Stimulated activated CD8-positive, alpha-beta memory T cell treated with anti-CD3 and anti-CD28 coated beads, Interleukin-12 subunit alpha, Interleukin-12 subunit beta, amount 100 ng/mL, for 1 hour (primary cell): ENCODE results near the gene UROC1.

Source experiments
- DNase-seq: peaks from one replicate; pipeline ENCODE4 v3.0.0-alpha.2; 2020; ENCODE audit warnings: low read depth

UROC1 gene

DNA sequence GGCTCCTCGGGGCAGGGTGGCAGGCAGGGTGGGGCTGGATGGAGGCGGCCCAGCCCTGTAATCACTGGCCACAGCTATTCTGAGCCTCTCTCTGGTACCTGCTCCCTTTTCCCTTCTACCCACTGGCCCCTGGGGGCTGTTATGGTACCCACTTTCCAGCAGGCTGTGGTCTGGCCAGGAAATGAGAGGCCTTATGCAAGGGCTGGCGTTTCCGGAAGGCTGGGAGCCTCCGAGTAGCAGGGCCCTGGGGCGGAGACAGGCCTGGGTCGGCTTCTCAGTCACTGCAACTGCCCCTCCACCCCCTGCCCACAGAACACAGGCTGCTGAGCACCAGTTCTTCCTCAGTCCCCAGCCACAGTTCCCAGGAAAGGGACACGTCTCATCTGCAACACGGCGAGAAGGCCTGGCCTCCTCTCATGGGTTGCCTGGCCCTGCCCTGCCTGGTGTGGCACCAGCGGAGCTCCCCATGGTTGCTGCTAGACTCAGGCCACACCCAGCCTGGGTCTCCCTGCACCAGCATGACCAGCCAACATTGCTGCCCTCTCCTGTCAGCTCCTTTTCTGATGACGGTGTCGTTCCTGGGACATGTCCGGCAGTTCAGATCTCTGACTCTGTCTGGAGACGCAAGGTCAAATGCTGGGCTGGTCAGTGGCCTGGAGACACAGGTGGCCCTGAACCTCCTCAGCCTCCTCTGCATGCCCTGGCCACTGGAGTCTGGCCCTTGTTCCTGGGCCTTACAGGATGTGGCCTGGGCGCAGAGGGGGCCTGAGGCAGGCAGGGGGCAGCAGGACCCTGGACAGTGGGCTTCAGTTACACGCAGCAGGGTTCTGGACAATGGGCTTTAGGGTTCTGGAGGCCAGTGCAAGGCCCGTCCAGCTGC is 12.8 kb upstream of the UROC1 start:
- no peak for DNase-seq

DNA sequence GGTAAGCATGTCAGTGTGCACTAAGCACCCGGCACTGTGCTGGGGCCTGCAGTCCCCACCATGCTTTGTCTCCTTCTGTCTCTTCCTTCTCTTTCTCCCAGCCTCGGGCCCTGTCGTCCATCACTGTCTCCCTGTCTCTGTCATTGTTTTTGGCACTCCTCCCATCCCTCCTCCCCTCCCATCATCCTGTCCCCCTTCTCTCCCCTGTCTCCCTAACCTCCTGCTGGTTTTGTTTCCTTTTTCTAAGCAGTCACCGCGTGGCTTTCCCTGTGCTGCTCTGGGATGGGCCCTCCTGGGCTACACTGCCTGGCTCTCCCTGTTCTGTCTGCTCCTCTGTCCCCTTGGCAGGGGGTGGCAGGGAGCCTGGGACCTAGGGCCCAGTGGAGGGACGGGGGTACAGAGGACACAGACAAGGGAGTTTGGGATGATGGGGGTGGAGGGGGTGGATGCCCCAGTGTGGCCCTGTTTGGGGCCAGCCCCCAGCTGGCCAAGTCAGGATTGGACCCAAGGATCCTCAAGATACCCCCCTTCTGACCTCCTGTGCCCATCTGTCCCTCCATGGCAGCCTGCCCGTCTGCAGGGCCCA is 12.1 kb upstream of the UROC1 start:
- DNase-seq, result no peak

DNA sequence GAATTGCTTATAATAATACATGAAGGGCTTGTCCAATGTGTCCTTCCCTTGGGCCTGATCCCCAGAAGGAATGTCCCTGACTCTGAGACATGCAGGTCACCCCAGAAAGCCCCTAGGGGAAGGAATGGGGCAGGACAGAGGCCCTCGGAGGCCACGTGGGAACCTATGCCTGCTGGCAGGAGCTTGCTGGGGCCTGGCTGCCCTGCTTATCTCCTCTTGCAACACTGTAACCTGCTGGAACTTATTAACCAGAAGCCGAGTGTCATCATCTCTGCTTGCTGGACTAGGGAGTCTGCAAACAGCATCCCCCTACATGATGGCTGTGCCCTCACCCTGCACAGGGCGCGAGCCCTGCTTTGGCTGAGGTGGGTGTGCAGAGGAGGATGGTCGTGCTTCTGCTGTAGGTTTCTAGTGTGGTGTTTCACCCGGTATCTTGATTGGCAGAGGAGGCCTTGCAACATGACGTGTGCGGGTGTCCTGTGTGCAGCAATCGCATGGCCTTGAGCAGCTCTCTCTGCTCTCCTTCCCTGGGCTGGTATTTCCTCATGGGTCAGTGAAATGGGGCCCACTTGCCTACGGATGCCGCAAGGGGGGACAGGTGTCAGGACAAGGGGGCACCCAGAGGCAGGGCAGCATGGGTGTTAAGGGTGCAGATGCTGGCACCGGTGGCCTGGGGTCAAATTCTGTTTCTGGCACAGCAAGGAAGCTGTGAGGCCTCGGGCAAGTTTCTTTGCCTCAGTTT is 11.4 kb upstream of the UROC1 start:
- no peak for DNase-seq

DNA sequence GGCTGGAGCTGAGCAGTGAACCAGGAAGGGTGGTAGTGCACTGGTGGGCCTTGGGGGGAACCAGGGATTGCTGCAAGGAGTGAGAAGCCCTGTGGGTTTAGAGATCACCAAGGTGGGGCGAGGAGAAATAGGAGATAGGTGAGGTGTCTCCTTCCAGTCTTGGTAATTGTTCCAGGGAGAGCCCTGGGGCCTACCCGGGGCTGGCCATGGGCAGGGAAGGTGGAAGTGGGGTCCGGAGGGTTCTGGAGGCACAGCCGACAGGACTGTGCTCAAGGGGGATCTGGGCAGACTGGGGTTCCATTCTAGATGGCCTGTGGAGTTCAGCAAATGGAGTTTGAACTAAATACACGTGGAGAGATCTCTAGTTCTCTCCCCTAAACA is 10.8 kb upstream of the UROC1 start:
- no peak for DNase-seq

DNA sequence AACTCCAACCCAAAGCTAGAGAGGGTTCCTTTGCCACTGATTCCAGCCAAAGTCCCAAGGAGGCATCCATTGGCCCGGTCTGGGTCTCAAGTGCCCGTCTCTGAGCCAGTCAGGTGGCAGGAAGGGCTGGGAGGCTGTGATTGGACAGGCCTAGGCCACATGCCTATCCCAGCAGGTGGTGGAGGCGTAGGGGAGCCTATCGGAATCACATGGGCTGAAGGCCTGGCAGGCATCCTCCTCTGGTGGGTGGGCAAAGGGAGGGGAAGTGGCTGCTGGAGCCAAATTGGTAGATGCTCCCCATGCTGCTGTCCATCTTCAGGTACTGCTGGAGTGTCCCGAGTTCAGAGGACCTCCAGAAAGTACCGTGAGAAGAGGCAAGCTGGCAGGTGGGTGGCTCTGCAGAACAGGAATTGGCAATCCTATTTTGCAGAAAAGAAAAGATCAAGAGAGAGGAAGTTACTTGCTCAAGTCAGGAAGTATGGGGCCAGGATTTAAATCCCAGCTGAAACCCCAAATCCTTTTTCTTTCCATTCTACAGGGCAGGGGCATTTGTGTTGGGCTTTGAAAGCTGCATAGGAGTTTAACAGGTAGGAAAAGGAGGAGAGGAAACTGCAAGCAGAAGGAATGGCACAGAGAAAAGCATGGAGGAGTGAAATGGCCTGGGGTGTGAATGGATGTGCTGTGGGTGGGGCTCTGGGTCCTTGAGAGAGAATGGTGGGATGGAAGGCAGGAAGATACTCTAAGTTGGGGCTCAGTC is 10.1 kb upstream of the UROC1 start:
- no peak for DNase-seq

DNA sequence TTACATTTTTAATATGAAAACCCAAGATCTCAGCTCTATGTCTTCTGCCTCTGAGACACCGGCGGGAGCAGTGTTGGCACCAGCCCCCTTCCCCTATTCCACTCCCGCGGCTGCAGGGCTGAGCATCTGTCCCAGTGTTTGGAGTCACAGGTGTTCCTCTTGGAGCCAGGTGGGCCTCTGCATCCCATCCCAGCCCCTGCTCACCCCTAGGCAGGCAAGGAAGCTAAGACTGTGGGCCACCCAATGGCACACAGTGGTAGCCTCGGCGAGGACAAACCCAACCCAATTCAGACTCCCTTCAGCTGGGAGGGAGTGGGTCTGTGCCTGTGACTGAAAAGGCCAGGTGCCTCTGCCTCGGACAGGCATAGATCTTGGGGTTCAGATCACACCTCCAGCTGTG is 9.4 kb upstream of the UROC1 start:
- no peak for DNase-seq

DNA sequence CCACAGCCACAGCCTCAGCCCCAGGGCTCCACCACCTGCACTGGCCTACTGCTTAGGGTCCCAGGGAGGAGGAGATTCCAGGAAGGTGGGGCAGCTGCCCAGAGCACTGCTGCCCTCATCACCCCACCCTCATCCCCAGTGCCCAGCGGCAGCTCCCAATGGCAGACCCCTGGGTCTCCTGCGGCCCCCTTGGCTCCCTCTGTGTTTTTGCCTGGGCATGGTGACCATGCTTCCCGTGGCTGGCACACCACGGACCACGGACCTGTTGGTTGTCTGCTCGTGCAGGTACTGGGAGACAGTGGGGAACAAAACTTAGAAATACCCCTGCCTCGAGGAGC is 9.1 kb upstream of the UROC1 start:
- DNase-seq, result no peak

DNA sequence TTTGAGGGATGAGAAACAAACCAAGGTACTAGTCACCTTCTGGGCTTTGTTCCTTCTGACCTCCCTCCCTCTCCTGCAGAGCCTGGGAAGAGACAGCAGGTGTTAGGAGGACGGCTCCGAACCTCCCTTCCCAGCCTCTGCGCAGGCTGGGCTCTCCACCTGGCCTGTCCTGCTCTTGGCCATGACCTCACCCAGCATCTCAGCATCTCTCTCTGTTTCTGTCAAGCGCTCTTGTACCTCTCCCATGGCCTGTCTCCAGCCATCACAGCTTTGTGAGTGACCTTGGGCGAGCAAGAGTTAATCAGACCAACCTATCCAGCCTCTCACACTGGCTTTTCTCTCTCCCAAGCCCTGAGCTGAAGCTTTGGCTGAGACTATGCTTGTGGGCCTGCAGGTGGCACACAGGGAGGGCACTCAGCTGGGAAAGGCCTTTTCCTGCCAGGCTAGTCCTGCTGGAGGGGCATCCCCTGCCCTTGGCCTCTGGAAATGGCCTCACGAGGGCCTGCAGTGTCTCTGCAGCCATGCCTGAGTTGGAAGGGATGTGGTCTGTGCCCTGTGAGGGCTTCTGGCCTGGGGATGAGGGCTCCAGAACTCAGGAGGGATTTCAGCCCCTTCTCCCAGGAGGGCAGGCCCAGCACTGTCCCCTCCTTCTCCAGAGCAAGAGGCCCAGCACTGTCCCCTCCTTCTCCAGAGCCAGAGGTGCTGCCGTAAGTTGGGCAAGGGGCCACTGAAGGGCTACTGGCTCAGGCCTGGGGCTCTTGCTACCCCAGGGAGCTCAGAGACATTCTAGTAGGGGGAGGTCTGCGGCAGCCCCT is 8.5 kb upstream of the UROC1 start:
- no peak for DNase-seq

DNA sequence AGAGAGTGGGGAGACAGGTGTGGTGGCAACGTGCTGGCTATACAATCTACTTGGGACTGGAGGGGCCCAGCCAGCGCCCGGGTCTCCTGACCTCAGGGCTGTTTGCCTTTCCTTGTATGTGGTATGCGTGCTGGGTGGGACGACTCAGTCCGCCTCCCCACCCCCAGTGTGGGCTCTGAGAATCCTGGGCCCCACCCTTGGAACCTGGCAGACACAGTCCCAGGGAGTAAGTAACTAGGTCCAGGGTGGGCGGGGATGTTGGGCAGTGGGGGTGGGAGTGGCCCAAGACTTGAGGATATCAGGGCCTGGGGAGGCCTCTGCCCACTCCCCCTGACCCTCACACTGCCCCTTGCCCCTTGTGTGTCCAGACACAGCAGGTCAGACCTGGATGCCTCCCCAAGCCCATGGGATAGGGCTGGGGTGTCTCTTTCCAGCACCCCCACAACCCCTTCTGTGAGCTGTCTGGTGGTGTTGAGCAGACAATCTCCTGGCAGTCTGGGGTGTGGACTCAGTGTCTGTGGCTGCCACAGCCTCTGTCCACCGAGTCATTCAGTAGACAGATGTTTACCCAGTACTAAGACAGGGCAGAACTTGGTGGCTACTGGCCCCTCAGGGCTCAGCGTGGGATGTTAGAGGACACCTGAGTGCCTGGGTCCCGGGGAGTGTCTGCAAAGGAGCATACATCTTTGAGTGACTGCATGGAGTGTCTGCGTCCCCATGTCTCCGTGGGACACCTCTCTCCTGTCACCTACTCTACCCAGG is 7.7 kb upstream of the UROC1 start:
- no peak for DNase-seq

DNA sequence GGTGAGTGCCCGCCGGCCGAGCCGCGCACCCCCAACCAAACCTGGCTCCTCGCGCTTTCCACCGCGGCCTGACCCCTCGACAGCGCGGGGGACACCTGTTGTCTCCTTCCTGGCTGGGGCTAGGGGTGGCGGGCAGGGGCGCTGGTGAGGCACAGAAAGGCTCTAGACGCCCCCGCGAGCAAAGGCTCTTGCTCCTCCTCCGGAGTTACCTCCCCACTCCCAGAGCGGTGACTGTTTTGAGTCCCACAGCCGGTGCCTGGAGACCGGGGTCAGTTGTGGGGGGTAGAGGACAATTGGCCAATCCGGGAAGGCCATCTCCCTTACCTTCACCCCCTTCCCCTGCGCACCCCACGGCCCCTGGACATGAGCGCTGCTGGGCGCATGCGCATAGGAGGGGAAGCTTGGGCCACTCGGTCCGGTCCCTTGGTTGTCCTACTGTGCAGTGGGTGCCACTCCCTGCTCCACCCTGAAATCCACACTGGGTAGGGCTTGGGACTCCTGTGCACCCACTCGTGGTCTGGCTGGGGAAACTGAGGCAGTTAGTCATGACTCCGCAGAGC is 6.9 kb upstream of the UROC1 start:
- DNase-seq, result no peak

DNA sequence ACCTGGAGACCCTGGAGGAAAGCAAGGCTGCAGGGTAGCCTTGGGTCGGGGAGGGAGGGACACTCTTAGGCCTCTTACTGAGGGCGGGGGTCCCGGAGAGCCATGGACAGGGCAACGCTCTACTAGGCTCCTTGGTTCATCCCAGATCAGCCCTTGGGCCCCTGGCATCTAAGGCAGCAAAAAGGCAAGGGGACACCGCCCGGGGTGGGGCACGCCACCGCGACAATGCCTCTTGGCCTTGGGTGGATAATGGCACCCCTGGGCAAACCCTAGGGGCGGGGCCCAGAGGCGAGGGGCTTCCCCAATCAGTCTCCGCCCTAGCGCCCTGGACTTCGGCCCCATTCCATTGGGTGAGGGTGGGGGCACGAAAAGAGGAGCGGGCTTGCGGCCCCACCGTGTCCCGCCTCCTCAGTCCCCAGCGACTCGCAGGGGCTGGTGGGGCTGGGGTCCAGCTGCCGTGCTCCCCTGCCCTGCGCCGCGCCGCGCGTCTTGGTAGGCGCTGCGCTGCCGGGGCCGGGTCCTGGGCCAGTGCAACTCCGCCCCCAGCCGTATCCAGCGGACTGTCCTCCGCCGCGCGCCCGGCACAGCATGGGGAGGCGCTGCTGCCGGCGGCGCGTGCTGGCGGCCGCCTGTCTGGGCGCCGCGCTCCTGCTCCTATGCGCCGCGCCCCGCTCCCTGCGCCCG is 6.3 kb upstream of the UROC1 start, which contains the start of gene CHST13:
CHST13 (plus strand) TSS at position 411 of the 684 bp plus-strand sequence; CDS start at position 589, 178 bp downstream.
- no peak for DNase-seq

DNA sequence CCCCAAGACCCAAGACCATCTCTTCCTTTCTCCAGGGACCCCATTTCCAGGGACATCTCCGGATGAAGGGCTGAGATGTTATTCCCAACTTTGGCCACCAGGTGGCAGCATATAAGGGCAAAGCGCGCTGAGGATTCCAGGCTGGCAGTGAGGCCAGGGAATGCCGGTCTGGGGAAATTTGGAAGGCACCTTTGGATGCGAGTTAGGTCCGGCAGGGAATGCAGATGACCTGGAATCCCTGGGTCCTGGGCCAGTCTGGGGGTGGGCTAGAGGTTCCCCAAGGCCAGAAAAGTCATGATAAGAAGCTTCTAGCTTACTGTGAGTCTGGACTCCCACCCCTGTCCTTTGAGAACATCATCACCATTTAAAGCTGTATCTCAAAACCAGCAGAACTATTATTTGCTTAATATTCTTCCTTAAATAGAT is 4.8 kb upstream of the UROC1 start:
- DNase-seq, result peak; percentile 21

DNA sequence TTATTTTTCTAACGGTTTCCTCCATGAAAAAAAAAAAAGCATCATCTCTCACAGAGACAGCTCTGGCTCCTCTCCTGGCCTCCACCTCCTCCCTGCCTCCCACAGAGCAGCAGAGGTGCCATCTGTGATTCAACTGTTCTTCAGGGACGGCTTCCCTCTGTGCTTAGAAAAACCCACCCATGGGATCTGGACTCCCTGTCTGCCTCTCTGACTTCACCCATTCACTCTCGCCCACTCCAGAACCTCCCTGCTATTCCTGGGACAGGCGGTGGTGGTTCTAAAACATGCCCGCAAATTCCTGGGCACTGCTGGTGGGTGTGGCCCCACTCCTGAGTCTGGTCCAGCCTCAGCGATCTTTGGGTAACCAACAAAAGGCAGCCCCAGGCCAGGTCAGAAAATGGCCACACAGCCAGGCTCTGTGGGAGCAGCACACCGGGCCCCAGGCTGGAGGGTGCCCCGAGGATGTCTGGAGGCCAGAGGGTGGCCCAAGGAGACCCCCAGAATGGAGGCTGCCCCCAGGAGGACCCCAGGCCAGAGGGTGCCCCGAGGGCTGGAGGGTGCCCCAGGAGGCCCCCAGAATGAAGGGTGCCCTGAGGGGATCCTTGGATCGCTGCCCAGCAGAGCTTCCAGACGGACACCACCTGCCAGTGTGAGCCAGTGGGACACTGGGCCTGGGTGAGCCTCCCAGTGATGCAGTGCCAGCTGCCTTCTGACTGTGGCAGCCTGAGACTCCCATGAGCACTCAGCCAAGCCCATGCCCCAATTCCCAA is 3.7 kb upstream of the UROC1 start:
- DNase-seq, result no peak

DNA sequence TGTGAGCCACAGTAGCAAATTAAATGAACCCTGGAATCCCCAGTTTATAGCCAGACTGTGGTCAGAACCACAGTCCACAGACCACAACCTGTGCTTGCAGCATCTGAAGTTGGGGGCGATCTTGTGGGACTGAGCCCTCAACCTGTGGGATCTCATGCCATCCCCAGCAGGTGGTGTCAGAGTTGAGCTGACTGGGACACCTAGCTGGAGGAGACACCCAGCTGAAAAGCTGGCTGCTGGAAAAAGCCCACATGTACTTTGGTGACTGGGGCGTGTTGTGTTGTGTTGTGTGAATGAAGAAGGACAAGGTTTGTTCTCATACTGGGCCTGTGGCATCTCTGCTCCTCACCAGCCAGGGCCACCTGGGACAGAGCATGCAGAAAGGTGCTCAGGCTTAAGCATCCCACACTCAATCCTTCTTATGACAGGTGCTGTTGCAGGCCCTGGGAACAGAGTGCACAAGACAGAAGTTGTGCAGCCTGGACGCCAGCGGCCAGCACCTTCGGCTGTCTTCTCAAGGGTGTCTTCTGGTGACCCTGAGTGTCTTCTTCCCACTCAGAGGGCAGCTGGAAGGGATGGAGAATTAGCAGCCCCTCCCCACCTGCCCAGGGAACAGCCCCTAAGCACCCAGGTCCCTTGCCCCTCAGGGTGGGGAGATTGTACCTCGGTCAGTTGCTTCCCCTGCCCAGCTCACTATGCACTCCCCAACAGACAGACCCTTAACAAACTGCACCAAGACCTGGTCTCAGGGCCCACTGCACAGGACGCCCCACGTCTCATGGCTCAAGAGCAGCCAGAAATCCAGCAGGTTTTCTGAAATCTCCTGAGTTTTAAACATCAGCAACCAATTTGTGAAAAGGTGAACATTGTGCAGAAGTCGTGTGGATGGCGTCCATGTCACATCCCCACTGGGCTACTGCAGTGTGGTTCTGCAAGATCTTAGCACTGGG is 2.2 kb upstream of the UROC1 start:
- no peak for DNase-seq

DNA sequence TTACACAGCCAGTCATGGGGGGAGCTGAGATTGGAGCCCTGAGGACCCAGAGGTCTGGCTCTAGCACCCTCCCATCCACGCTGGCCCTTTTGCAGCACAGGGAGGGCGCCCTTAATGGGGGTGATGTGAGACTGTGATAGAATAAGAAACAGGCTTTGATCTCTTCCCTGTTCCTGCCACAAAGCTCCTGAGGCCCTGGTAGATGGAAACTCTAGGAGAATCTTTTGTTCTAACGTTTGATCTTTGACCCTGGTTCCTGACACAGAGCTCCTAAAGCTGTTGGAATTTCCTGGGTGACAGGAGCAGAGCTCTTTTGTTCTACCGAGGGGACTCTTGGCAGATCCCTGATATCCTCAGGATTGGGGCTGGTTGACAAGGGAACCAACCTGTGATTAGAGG is 1.2 kb upstream of the UROC1 start:
- no peak for DNase-seq

DNA sequence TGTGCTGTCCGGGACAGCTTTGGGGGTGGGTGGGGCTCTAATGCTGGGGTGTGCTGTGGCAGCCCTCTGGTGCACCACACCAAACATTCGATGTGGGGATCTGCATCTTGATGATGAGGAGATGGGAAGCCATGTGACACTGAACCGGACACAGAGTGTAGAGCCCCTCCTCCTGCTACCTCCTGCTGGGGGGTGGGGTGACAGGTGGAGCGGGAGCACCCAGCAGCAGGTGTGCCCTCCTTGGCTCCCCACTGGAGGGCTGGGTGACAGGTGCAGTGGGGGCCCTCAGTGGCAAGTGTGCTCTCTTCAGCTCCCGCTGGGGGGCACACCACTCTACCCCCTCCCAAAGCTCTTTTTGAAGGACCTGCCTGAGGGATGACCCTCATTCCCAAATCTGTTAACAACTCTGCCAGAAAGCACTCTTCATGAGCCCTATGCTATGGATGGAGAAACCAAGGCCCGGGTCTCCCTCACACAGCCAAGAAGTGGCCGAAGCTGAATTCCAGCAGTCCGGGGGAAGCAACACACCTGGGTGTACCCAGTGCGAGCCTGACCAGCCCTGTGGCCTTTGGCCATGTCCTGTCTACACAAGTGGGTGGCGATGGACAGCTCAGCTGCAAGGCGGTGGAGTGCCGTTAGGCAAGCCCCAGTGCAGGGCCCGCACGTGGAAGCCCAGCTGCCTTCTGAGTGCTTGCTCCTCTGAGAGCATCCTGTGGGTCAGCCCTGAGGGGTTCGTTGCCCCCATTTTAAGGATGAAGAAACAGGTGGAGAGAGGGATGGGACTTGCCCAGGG is 609 bp upstream of the UROC1 start:
- no peak for DNase-seq

DNA sequence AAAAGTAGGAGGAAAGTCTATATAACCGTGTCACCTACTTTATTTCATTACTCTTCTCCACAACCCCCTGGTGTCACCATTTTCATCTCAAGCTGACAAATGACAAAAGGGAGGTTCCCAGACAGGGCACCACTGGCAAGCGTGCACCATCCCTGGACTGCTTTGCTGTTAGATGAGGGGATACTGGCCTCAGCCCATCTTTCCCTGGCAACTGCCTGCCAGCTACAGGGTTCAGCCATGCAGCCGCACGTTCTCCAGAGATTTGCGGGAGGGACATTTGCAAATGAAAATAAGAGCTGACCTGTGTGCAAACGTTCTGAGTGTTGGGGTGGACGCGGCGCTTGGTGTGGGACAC is 660 bp downstream of the UROC1 start:
- no peak for DNase-seq
